Skeletal muscle tissue (tissue), 4 donors: ENCODE measurements around the gene FLT1. TPM values are rescaled to one million over a fixed set of nuclear protein-coding genes. Genes with fewer than 3 reads are reported as not detected.

Experiments
- H3K27ac ChIP-seq: one replicate; pipeline ENCODE4 v1.7.0; 2013; ENCODE audit warnings: mild to moderate bottlenecking, low read depth, low read length, inconsistent platforms
- H3K27me3 ChIP-seq, 3 donors: one replicate each; pipeline ENCODE4 v1.7.0; 2013; ENCODE audit warnings: low read length in 3 of 3; ENCODE audit not compliant: control insufficient read depth in 3 of 3, insufficient read depth in 3 of 3
- H3K36me3 ChIP-seq, 3 donors: one replicate each; pipeline ENCODE4 v1.7.0; 2013; ENCODE audit warnings: low read length in 3 of 3; ENCODE audit not compliant: control insufficient read depth in 3 of 3, insufficient read depth in 3 of 3
- H3K4me1 ChIP-seq, 3 donors: one replicate each; pipeline ENCODE4 v1.7.0; 2013; ENCODE audit warnings: low read length in 3 of 3, mild to moderate bottlenecking in 3 of 3; ENCODE audit not compliant: control insufficient read depth in 3 of 3, insufficient read depth in 3 of 3
- H3K4me3 ChIP-seq, 3 donors: one replicate each; pipeline ENCODE4 v1.7.0; 2013; ENCODE audit warnings: low read length in 3 of 3
- H3K9ac ChIP-seq, 3 donors: one replicate each; pipeline ENCODE4 v1.7.0; 2013; ENCODE audit warnings: low read length in 3 of 3, mild to moderate bottlenecking in 3 of 3, moderate library complexity in 2 of 3, low read depth in 1 of 3
- H3K9me3 ChIP-seq, 3 donors: one replicate each; pipeline ENCODE4 v1.7.0; 2013; ENCODE audit warnings: low read length in 3 of 3; ENCODE audit not compliant: control insufficient read depth in 3 of 3
- total RNA-seq: library from RNA; depleted of rRNA; stranded (reverse); fragments of >200 nt; gene quantifications from one replicate; pipeline ENCODE4 v1.2.3, GENCODE V29; 2014
- donor health status: Osteomylitis.

The FLT1 gene
- total RNA-seq, 1 donor from 2014 or later, result 13.0 TPM

GRCh38 chr13:28534801-28535200 lies 39.9 kb upstream of the FLT1 start:
- H3K36me3 ChIP-seq, result no peaks in the 10 kb centered on the region

DNA sequence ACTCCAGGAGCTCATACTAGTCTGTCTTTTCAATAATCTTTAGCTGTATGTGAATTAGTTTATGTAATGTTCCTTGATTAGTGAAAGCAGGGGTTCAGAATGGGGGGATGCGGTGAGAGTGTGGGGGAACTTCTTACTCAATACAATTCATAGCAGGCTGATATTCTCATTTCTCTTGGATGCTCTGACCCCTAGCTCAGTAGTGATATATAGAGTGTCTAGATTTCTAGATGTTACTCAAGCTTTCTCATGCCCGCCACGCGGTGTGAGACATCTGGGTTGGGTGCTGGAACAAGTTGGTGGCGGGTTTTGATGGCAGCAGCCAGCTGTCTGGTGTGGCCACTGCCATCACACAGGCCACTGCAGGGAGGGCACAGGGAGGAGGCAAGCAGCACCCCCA lies 39.3 kb upstream of the FLT1 start:
- H3K9ac ChIP-seq, result no peak overlapping the region
- no peaks in the 10 kb centered on the region for H3K36me3 ChIP-seq
- no peak overlapping the region for H3K4me3 ChIP-seq
- H3K27me3 ChIP-seq, result peaks cover 28 to 40% (median 39%) of the 10 kb centered on the region in 3 donors
- H3K9me3 ChIP-seq, result no peaks in the 10 kb centered on the region
- H3K27ac ChIP-seq, result no peak overlapping the region
- peaks cover 3 to 7% (median 5%) of the 10 kb centered on the region in 3 donors for H3K4me1 ChIP-seq

More at GRCh38 chr13:28534801-28535200, 39.9 kb upstream of the FLT1 start:
- Histone ChIP-seq H3K27me3 (peaks cover 28 to 40% (median 39%) of the 10 kb centered on the region in 3 donors), H3K4me1 (peaks cover 3 to 7% (median 5%) of the 10 kb centered on the region in 3 donors), H3K9ac (no peak overlapping the region), H3K9me3 (no peaks in the 10 kb centered on the region), H3K4me3 (no peak overlapping the region), H3K27ac (no peak overlapping the region)

DNA sequence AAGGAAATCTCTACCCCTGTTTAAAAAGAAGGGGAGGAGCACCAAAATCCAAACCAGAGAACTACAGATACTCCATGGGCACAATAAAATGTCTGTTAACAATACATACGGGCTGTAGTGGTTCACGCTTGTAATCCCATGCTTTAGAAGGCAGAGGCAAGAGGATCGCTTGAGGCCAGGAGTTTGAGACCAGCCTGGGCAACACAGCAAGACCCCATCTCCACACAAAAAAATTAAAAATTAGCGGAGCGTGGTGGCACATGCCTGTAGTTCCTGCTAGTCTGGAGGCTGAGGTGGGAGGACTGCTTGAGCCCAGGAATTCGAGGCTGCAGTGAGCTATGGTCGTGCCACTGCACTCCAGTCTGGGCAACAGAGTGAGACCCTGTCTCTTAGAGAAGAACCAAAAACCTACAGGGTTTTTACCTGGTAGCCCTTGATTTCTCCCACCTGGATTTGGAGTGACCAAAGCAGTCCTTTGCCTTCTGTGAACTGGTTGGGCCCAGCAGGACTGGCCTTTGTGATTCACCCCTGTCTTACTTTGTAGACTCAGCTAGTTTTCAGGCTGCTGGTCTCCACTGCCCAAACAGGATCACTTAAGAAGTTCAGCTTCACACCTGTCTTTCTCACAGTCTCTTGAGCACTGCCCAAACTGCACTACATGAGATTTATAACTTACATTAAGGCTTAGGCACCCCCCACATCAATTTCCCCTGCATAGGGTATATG lies 38.7 kb upstream of the FLT1 start:
- Histone ChIP-seq H3K9ac (no peak overlapping the region), H3K27ac (no peak overlapping the region), H3K4me3 (no peak overlapping the region), H3K27me3 (peaks cover 28 to 41% (median 40%) of the 10 kb centered on the region in 3 donors), H3K9me3 (no peaks in the 10 kb centered on the region), H3K4me1 (peaks cover 3 to 7% (median 5%) of the 10 kb centered on the region in 3 donors), H3K36me3 (no peaks in the 10 kb centered on the region)

GRCh38 chr13:28533125-28533436 lies 38.2 kb upstream of the FLT1 start:
- H3K36me3 ChIP-seq, result no peaks in the 10 kb centered on the region
- H3K9me3 ChIP-seq, result no peaks in the 10 kb centered on the region
- H3K27me3 ChIP-seq, result peaks cover 28 to 41% (median 40%) of the 10 kb centered on the region in 3 donors
- H3K9ac ChIP-seq, result peak overlapping the region in 2 of 3 donors; percentile 8 to 33
- H3K4me1 ChIP-seq, result peaks cover 3 to 7% (median 5%) of the 10 kb centered on the region in 3 donors
- H3K4me3 ChIP-seq, result peak overlapping the region in 2 of 3 donors; percentile 35 to 43
- peak overlapping the region; percentile 36 for H3K27ac ChIP-seq

DNA sequence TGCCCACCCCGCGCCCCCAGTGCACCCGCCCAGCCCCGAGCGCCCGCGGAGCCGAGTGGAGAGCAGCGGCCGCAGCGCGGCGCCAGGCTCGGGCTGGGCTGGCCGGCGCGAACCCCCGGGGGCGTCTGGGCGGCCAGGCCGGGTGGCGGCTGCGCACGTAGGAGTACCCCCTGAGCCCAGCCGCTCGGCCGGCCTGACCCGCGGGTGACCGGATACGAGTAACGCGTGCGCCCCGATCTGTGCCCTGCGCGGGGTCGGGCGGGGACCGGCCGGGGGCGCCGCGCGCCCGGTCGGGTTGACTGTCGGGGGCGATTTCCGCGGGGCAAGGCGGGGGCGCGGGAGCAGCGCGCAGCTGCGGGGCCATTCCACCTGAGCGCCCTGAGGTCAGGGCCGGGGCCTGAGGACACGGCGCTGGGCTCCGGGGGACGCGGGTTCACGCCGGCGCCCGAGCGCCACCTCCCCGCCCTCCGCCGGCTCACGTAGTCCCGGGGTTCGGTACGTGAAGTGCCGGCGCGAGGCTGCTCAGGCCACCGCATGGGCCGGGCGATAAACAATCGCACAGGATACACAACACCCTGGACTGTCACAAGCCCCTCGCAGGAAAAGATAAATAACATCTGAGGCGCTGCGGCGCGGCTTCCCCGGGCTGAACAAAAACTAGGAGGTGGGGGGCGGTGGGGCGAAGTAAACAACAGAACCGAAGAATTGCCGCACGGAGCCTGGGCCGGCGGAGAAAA lies 37.6 kb upstream of the FLT1 start:
- Histone ChIP-seq H3K9ac (peak overlapping the region; percentile 6 to 57 (median 8)), H3K27me3 (peaks cover 28 to 41% (median 40%) of the 10 kb centered on the region in 3 donors), H3K36me3 (no peaks in the 10 kb centered on the region), H3K9me3 (no peaks in the 10 kb centered on the region), H3K4me1 (peaks cover 3 to 7% (median 5%) of the 10 kb centered on the region in 3 donors), H3K4me3 (peak overlapping the region; percentile 35 to 43 (median 36)), H3K27ac (peak overlapping the region; percentile 36)

- peaks cover 3 to 7% (median 5%) of the 10 kb centered on the region in 3 donors for H3K4me1 ChIP-seq
- H3K4me3 ChIP-seq, result peak overlapping the region; percentile 57 to 70 (median 65)
- peak overlapping the region in 2 of 3 donors; percentile 32 to 57 for H3K9ac ChIP-seq
- H3K27ac ChIP-seq, result peak overlapping the region; percentile 62
- H3K9me3 ChIP-seq, result no peaks in the 10 kb centered on the region
- no peaks in the 10 kb centered on the region for H3K36me3 ChIP-seq
- peaks cover 28 to 41% (median 40%) of the 10 kb centered on the region in 3 donors for H3K27me3 ChIP-seq
Observed at GRCh38 chr13:28531845-28532387, 37.0 kb upstream of the FLT1 start.

DNA sequence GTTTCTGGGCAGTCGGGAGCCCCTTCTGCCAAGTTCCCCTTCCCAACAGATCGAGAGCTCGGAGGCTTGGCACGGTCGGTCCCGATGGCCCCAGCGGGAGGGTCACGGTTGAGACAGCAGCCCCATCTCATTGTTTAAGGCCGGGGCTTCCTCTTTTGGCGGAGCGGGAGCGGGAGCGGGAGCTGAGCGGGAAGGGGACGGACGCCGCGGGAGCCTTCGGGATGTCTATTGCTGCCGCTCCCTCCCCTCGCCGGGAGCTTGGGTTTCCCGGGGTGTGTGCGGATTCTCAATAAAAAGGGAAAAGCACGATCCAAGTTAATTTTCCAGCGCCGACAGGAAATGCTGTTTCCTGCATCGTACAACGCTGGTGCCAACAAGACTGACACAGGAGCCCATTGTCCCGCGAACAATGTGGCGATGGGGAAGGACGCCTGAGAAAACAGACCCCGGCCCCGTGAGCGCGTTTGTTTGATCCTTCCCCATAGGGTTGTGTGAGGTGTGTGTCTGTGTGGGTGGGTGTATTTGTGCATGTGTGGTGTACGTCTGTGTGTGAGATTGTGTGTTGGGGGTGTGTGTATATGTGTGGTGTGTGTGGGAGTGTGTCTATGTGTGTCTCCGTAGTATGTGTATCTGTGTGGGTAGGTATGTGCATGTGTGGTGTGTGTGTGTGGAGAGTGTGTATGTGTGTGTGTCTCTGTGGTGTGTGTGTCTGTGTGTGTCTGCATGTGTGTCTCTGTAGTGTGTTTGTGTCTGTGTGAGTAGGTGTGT lies 36.3 kb upstream of the FLT1 start:
- peaks cover 28 to 41% (median 40%) of the 10 kb centered on the region in 3 donors for H3K27me3 ChIP-seq
- H3K4me1 ChIP-seq, result peaks cover 3 to 7% (median 5%) of the 10 kb centered on the region in 3 donors
- no peaks in the 10 kb centered on the region for H3K9me3 ChIP-seq
- no peaks in the 10 kb centered on the region for H3K36me3 ChIP-seq
- H3K4me3 ChIP-seq, result peak overlapping the region; percentile 57 to 70 (median 65)
- peak overlapping the region in 2 of 3 donors; percentile 32 to 57 for H3K9ac ChIP-seq
- peak overlapping the region; percentile 62 for H3K27ac ChIP-seq

- Histone ChIP-seq H3K27me3 (peaks cover 28 to 41% (median 39%) of the 10 kb centered on the region in 3 donors), H3K27ac (no peak overlapping the region), H3K36me3 (no peaks in the 10 kb centered on the region), H3K9ac (peak overlapping the region in 1 of 3 donors; percentile 20), H3K4me3 (peak overlapping the region; percentile 41 to 70 (median 65)), H3K9me3 (no peaks in the 10 kb centered on the region), H3K4me1 (peaks cover 3 to 7% (median 5%) of the 10 kb centered on the region in 3 donors)
Observed at GRCh38 chr13:28530729-28531076, 35.8 kb upstream of the FLT1 start.

GRCh38 chr13:28529836-28530235 lies 34.9 kb upstream of the FLT1 start:
- H3K27ac ChIP-seq, result no peak overlapping the region
- H3K9ac ChIP-seq, result no peak overlapping the region
- no peaks in the 10 kb centered on the region for H3K36me3 ChIP-seq
- peaks cover 28 to 41% (median 32%) of the 10 kb centered on the region in 3 donors for H3K27me3 ChIP-seq
- no peak overlapping the region for H3K4me3 ChIP-seq
- H3K4me1 ChIP-seq, result peaks cover 3 to 7% (median 5%) of the 10 kb centered on the region in 3 donors
- H3K9me3 ChIP-seq, result no peaks in the 10 kb centered on the region
